A549 (cell line): ENCODE measurements around the gene PITX1. TPM values are rescaled to one million over a fixed set of nuclear protein-coding genes. Genes with fewer than 3 reads are reported as not detected.

Experiments
- ATAC-seq, 2 experiments: fragments of 200-7000 bp in 1 of 2; fragments of >200 bp in 1 of 2; cut with Nextera tagmentation in 1 of 2; cut with Tn5 transposase in 1 of 2; 3 replicates each; pipeline versions ENCODE4 v1.8.0 to v1.9.1; 2018 to 2020; ENCODE audit warnings: mild to moderate bottlenecking in 1 of 2, moderate library complexity in 1 of 2
- CTCF ChIA-PET: fragments of 300-600 bp; sonication (Branson Sonifier 250); formaldehyde crosslinking; extraction: SDS; loops from one replicate; lab custom pipeline; 2021; ENCODE audit warnings: antibody characterized with exemption, inconsistent platforms; lab: Yijun Ruan, JAX
- POLR2A ChIA-PET: fragments of 350-600 bp; formaldehyde crosslinking; extraction: SDS; loops from one replicate; lab custom pipeline; 2021; ENCODE audit warnings: antibody characterized with exemption, inconsistent platforms; lab: Yijun Ruan, JAX
- DNase-seq, 2 experiments: peaks; one replicate each; pipeline versions ENCODE4 v3.0.0 to v3.0.0-alpha.2; 2011 to 2016; ENCODE audit warnings: low read depth in 1 of 2, low spot score in 1 of 2
- FAIRE-seq: peaks from 2 replicates; lab custom pipeline; 2011; peaks lifted over from hg19 to GRCh38; lab: Jason Lieb, UNC
- H3K27ac ChIP-seq, 2 experiments: fragments of >200 bp; sonication (Bioruptor Twin); formaldehyde crosslinking; 3 replicates each; pipeline ENCODE4 v1.5.1; 2016 to 2017
- H3K4me1 ChIP-seq: fragments of >200 bp; sonication (Bioruptor Twin); formaldehyde crosslinking; 3 replicates; pipeline ENCODE4 v1.6.1; 2016
- H3K4me2 ChIP-seq: fragments of >200 bp; sonication (Bioruptor Twin); formaldehyde crosslinking; 3 replicates; pipeline ENCODE4 v1.6.1; 2016
- H3K4me3 ChIP-seq: fragments of >200 bp; sonication (Bioruptor Twin); formaldehyde crosslinking; 3 replicates; pipeline ENCODE4 v1.5.1; 2016
- H3K9me3 ChIP-seq: fragments of >200 bp; sonication (Bioruptor Twin); formaldehyde crosslinking; 3 replicates; pipeline ENCODE4 v1.6.1; 2016
- ATOH8 ChIP-seq: fragments of 250-450 bp; sonication (Bioruptor Pico); IDR thresholded peaks from 2 replicates; pipeline ENCODE4 v1.5.0; 2020; ENCODE audit warnings: low read depth, mild to moderate bottlenecking, moderate library complexity
- CBX2 ChIP-seq: fragments of 200-600 bp; sonication (generic); IDR thresholded peaks from 2 replicates; pipeline ENCODE4 v1.6.1; 2016; ENCODE audit warnings: low read depth, mild to moderate bottlenecking, borderline replicate concordance
- CHD2 ChIP-seq: fragments of 150-350 bp; IDR thresholded peaks from 2 replicates; pipeline ENCODE4 v1.6.1; 2014; ENCODE audit warnings: low read length; ENCODE audit not compliant: partially characterized antibody
- EHF ChIP-seq: fragments of 250-450 bp; sonication (Bioruptor Pico); IDR thresholded peaks from 2 replicates; pipeline ENCODE4 v1.5.0; 2020; ENCODE audit warnings: mild to moderate bottlenecking
- EP300 ChIP-seq, 2 experiments: fragments of >200 bp; sonication (Bioruptor Twin); formaldehyde crosslinking; IDR thresholded peaks; 2 replicates in 1 of 2; 3 replicates in 1 of 2; pipeline ENCODE4 v1.6.1; 2016 to 2017
- ESRRA ChIP-seq: fragments of 150-350 bp; IDR thresholded peaks from 2 replicates; pipeline ENCODE4 v1.6.1; 2014; ENCODE audit warnings: mild to moderate bottlenecking, low read length, borderline replicate concordance
- FOSB ChIP-seq: fragments of 250-450 bp; sonication (Bioruptor Pico); IDR thresholded peaks from 2 replicates; pipeline ENCODE4 v1.5.0; 2020; ENCODE audit warnings: mild to moderate bottlenecking, moderate library complexity
- FOSL2 ChIP-seq, 2 experiments: fragments of 450-650 bp in 1 of 2; fragments of >200 bp in 1 of 2; sonication (Bioruptor Twin) in 1 of 2; formaldehyde crosslinking; IDR thresholded peaks; 2 replicates each; pipeline versions ENCODE4 v1.5.0 to v1.6.1; 2016 to 2020; ENCODE audit warnings: mild to moderate bottlenecking in 1 of 2, moderate library complexity in 1 of 2
- HDAC2 ChIP-seq: fragments of 200-600 bp; sonication (generic); IDR thresholded peaks from 2 replicates; pipeline ENCODE4 v1.6.1; 2016
- HOXA7 ChIP-seq: fragments of 250-450 bp; sonication (Bioruptor Pico); IDR thresholded peaks from 2 replicates; pipeline ENCODE4 v1.5.0; 2020; ENCODE audit warnings: mild to moderate bottlenecking, moderate library complexity
- HOXB5 ChIP-seq: fragments of 250-450 bp; sonication (Bioruptor Pico); IDR thresholded peaks from 2 replicates; pipeline ENCODE4 v1.5.0; 2020; ENCODE audit warnings: mild to moderate bottlenecking, moderate library complexity
- JUNB ChIP-seq: fragments of >200 bp; sonication (Bioruptor Twin); formaldehyde crosslinking; IDR thresholded peaks from 2 replicates; pipeline ENCODE4 v1.6.1; 2016
- KDM1A ChIP-seq: fragments of 200-600 bp; sonication (generic); IDR thresholded peaks from 2 replicates; pipeline ENCODE4 v1.6.1; 2016; ENCODE audit warnings: low read depth, mild to moderate bottlenecking
- KDM5A ChIP-seq: fragments of 200-600 bp; sonication (generic); IDR thresholded peaks from 2 replicates; pipeline ENCODE4 v1.6.1; 2016; ENCODE audit warnings: antibody characterized with exemption, mild to moderate bottlenecking
- NFE2L2 ChIP-seq: fragments of 150-350 bp; conservative IDR thresholded peaks from 2 replicates; pipeline ENCODE4 v1.6.1; 2014; ENCODE audit warnings: low read length
- RFX5 ChIP-seq: fragments of 450-650 bp; IDR thresholded peaks from 2 replicates; pipeline ENCODE4 v1.7.1; 2014; ENCODE audit warnings: antibody characterized with exemption, mild to moderate bottlenecking, moderate library complexity
- RNF2 ChIP-seq: fragments of 200-600 bp; sonication (generic); IDR thresholded peaks from 2 replicates; pipeline ENCODE4 v1.6.1; 2016; ENCODE audit warnings: low read depth, mild to moderate bottlenecking, antibody characterized with exemption, moderate library complexity, borderline replicate concordance
- SMC3 ChIP-seq: fragments of >200 bp; sonication (Bioruptor Twin); formaldehyde crosslinking; IDR thresholded peaks from 3 replicates; pipeline ENCODE4 v1.6.1; 2018; ENCODE audit warnings: inconsistent platforms
- TP53 ChIP-seq: fragments of 250-450 bp; sonication (Bioruptor Pico); IDR thresholded peaks from 2 replicates; pipeline ENCODE4 v1.5.0; 2021; ENCODE audit warnings: mild to moderate bottlenecking, moderate library complexity
- USF2 ChIP-seq: fragments of 450-650 bp; IDR thresholded peaks from 2 replicates; pipeline ENCODE4 v1.6.1; 2014; ENCODE audit warnings: antibody characterized with exemption
- ZNF302 ChIP-seq: fragments of 250-450 bp; sonication (Bioruptor Pico); IDR thresholded peaks from 2 replicates; pipeline ENCODE4 v1.9.0; 2021; ENCODE audit warnings: inconsistent platforms, mild to moderate bottlenecking, moderate library complexity
- WGBS: methylation state at CpG from one replicate; pipeline ENCODE4 v1.1.6; 2017; ENCODE audit errors: missing lambda C conversion rate; 5-methylcytosine and 5-hydroxymethylcytosine counted together
- polyA plus RNA-seq, 4 experiments: library from polyadenylated mRNA; depleted of rRNA in 3 of 4; stranded (reverse); fragments of >200 nt; fragmentation: RNase III in 1 of 4; extraction: RNeasy Plus Mini Kit Qiagen cat#74134 plus additional on column Dnase treatment in 1 of 4; gene quantifications; 2 replicates in 3 of 4; 3 replicates in 1 of 4; pipeline ENCODE4 v1.2.3, GENCODE V29; 2011 to 2017
- TF ChIP-seq, protein P1 (sequence below): fragments of >200 bp; sonication (Bioruptor Twin); formaldehyde crosslinking; IDR thresholded peaks from 3 replicates; pipeline ENCODE4 v1.5.1; 2016
- TF ChIP-seq, protein P2 (sequence below): fragments of 250-450 bp; sonication (Bioruptor Pico); IDR thresholded peaks from 2 replicates; pipeline ENCODE4 v1.5.0; 2021; ENCODE audit warnings: mild to moderate bottlenecking, moderate library complexity, borderline replicate concordance
- TF ChIP-seq, protein P3 (sequence below): IDR thresholded peaks from 2 replicates; pipeline ENCODE4 v1.6.1; 2012
- TF ChIP-seq, protein P4 (sequence below): fragments of >200 bp; sonication (Bioruptor Twin); formaldehyde crosslinking; IDR thresholded peaks from 3 replicates; pipeline ENCODE4 v1.6.1; 2016

The PITX1 gene
- polyA plus RNA-seq, 2 of the 4 experiments (the other 2 are of a cell fraction), result 11.1 to 16.7 TPM

DNA sequence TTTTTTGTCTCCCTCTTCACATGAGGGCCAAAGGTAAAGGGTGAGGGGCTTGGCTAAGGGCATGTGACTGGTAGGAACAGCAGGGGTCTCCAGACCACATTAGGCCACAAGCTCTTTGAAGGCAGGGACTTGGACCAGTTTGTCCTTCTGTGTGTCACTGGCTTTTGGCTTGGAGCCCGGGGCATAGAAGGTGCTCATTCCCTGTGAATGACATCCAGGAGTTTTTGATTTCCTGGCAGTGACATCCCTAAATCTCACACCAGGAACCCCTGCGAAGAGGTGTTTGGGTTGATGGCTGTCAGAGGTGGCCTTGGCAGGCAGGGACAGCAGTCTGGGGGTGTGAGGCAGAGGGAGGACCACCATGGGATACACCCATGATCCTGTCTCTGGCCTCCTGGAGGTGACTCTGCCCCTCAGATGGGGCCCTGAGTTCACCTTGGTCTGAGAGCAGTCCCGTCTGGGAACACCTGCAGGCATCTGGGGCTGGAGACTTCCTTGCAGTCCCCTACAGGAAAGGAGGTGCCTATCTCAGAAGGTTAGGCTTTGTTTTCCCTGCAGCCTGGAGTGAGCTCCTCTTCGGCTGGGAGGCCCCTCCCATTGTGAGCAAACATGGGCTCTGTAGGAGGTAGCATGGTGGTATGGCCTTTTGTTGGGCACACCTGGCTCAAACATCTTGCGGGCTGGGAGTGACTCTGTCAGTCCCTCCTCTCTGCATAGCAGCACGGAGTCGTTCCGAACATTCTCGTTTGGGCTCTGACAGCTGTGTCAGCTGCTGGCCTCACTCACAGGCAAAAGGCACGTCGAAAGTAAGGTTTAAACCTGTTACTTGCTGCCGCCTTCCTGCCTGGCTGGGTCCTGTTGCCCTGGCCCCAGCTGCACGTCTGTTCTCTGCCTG is 38.6 kb upstream of the PITX1 start:
- ATAC-seq, result no peak
- WGBS, result 82% methylated on average over 13 of the region's 13 CpGs

DNA sequence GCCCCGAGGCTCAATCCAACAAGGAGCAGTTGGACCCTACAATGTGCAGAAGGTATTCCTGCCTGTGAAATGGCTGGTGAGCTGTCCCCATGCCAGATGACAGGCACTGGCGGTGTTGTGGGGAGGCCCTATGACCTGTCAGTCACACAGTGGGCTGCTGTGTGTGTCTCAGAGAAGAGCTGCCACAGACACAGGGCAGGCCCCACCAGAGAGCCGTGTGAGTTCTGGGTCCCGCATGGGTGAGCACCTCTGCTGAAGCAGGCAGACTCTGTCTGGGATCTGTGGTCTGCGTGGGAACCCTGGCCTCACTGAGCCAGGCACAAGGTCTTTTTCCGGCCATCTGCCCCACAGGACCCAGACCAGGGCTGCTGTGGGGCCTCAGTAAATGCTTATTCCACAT is 37.3 kb upstream of the PITX1 start:
- POLR2A ChIA-PET, result no interaction called here
- FAIRE-seq, result no peak
- no peak overlapping the region for H3K4me2 ChIP-seq

More for the DNA sequence above, 38.6 kb upstream of the PITX1 start:
- Histone ChIP-seq H3K27ac (no peak overlapping the region), H3K9me3 (no peaks in the 10 kb centered on the region), H3K4me2 (no peak overlapping the region), H3K4me1 (no peaks in the 10 kb centered on the region), H3K4me3 (no peak overlapping the region)
- ChIA-PET CTCF (interaction anchor here (0.6 to 0.9 kb wide), 3 partner anchors 8 to 118 kb away, joined by 3 read pairs; no protein-coding TSS in a partner anchor), POLR2A (no interaction called here)
- TF ChIP-seq USF2, result no peak
- TF ChIP-seq CHD2, result no peak
- TF ChIP-seq JUNB, result no peak
- no peak for TF ChIP-seq NFE2L2
- TF ChIP-seq, protein P1, sequence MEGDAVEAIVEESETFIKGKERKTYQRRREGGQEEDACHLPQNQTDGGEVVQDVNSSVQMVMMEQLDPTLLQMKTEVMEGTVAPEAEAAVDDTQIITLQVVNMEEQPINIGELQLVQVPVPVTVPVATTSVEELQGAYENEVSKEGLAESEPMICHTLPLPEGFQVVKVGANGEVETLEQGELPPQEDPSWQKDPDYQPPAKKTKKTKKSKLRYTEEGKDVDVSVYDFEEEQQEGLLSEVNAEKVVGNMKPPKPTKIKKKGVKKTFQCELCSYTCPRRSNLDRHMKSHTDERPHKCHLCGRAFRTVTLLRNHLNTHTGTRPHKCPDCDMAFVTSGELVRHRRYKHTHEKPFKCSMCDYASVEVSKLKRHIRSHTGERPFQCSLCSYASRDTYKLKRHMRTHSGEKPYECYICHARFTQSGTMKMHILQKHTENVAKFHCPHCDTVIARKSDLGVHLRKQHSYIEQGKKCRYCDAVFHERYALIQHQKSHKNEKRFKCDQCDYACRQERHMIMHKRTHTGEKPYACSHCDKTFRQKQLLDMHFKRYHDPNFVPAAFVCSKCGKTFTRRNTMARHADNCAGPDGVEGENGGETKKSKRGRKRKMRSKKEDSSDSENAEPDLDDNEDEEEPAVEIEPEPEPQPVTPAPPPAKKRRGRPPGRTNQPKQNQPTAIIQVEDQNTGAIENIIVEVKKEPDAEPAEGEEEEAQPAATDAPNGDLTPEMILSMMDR, result no peak
- no peak for TF ChIP-seq RNF2
- no peak for TF ChIP-seq EP300 (IDR thresholded peaks at IDR 0.05)
- TF ChIP-seq FOSB (CRISPR knock-in tag), result no peak
- no peak for TF ChIP-seq HOXA7 (CRISPR knock-in tag)
- TF ChIP-seq, protein P2, sequence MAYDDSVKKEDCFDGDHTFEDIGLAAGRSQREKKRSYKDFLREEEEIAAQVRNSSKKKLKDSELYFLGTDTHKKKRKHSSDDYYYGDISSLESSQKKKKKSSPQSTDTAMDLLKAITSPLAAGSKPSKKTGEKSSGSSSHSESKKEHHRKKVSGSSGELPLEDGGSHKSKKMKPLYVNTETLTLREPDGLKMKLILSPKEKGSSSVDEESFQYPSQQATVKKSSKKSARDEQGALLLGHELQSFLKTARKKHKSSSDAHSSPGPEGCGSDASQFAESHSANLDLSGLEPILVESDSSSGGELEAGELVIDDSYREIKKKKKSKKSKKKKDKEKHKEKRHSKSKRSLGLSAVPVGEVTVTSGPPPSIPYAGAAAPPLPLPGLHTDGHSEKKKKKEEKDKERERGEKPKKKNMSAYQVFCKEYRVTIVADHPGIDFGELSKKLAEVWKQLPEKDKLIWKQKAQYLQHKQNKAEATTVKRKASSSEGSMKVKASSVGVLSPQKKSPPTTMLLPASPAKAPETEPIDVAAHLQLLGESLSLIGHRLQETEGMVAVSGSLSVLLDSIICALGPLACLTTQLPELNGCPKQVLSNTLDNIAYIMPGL, result no peak
- no peak for TF ChIP-seq ZNF302
- no peak for TF ChIP-seq HOXB5 (CRISPR knock-in tag)
- TF ChIP-seq SMC3, result no peak
- no peak for TF ChIP-seq ATOH8 (CRISPR knock-in tag)
- TF ChIP-seq CBX2, result no peak
- no peak for TF ChIP-seq EHF
- TF ChIP-seq ESRRA, result no peak
- DNase-seq, result no peak
- no peak for FAIRE-seq

More for the DNA sequence above, 37.3 kb upstream of the PITX1 start:
- H3K4me3 ChIP-seq, result no peak overlapping the region
- no peak for TF ChIP-seq HDAC2
- TF ChIP-seq, protein P3, sequence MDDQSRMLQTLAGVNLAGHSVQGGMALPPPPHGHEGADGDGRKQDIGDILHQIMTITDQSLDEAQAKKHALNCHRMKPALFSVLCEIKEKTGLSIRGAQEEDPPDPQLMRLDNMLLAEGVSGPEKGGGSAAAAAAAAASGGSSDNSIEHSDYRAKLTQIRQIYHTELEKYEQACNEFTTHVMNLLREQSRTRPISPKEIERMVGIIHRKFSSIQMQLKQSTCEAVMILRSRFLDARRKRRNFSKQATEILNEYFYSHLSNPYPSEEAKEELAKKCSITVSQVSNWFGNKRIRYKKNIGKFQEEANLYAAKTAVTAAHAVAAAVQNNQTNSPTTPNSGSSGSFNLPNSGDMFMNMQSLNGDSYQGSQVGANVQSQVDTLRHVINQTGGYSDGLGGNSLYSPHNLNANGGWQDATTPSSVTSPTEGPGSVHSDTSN, result no peak
- no peak for TF ChIP-seq KDM1A
- TF ChIP-seq TP53 (CRISPR knock-in tag), result no peak
- TF ChIP-seq, protein P2, result no peak
- no peak for TF ChIP-seq KDM5A
- TF ChIP-seq, protein P4, sequence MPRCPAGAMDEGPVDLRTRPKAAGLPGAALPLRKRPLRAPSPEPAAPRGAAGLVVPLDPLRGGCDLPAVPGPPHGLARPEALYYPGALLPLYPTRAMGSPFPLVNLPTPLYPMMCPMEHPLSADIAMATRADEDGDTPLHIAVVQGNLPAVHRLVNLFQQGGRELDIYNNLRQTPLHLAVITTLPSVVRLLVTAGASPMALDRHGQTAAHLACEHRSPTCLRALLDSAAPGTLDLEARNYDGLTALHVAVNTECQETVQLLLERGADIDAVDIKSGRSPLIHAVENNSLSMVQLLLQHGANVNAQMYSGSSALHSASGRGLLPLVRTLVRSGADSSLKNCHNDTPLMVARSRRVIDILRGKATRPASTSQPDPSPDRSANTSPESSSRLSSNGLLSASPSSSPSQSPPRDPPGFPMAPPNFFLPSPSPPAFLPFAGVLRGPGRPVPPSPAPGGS, result no peak
- TF ChIP-seq EHF, result no peak
- no peak for TF ChIP-seq FOSL2 (IDR thresholded peaks at IDR 0.05)
- no peak for TF ChIP-seq FOSL2 (CRISPR knock-in tag; IDR thresholded peaks at IDR 0.05)
- TF ChIP-seq RFX5, result no peak
- TF ChIP-seq ATOH8 (CRISPR knock-in tag), result no peak
- CTCF ChIA-PET, result no interaction called here
- DNase-seq (no peak), ATAC-seq (no peak; a peak in 2 of 6 replicates)
- no peaks in the 10 kb centered on the region for H3K4me1 ChIP-seq
- WGBS, result 63% methylated on average over 6 of the region's 6 CpGs
- H3K27ac ChIP-seq, result no peak overlapping the region
- H3K9me3 ChIP-seq, result no peaks in the 10 kb centered on the region
